ENCODE measurements around the gene CCDC171. TPM values are rescaled to one million over a fixed set of nuclear protein-coding genes. Genes with fewer than 3 reads are reported as not detected.
A peak's percentile ranks its signal among the peaks of the same experiment; 100 is the strongest.

Gene CCDC171
- total RNA-seq, 1 donor from 2014 or later, result 1.6 TPM

- Histone ChIP-seq H3K4me3 (ENCODE audit: low read depth, low read length) (no peak overlapping the region), H3K36me3 (ENCODE audit: control insufficient read depth, insufficient read depth, low read length) (no peaks in the 10 kb centered on the region), H3K27me3 (ENCODE audit: control insufficient read depth, insufficient read depth, low read length) (no peaks in the 10 kb centered on the region)
- DNase-seq (ENCODE audit: low read depth) (no peak), FAIRE-seq (no peak)
- TF ChIP-seq, protein P1, sequence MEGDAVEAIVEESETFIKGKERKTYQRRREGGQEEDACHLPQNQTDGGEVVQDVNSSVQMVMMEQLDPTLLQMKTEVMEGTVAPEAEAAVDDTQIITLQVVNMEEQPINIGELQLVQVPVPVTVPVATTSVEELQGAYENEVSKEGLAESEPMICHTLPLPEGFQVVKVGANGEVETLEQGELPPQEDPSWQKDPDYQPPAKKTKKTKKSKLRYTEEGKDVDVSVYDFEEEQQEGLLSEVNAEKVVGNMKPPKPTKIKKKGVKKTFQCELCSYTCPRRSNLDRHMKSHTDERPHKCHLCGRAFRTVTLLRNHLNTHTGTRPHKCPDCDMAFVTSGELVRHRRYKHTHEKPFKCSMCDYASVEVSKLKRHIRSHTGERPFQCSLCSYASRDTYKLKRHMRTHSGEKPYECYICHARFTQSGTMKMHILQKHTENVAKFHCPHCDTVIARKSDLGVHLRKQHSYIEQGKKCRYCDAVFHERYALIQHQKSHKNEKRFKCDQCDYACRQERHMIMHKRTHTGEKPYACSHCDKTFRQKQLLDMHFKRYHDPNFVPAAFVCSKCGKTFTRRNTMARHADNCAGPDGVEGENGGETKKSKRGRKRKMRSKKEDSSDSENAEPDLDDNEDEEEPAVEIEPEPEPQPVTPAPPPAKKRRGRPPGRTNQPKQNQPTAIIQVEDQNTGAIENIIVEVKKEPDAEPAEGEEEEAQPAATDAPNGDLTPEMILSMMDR (IDR thresholded peaks at IDR 0.05; ENCODE audit: insufficient read depth, low read length, severe bottlenecking), result no peak
These were observed 281.7 kb downstream of the CCDC171 start for GRCh38 chr9:15834541-15834940.

GRCh38 chr9:15837079-15837679 is 284.3 kb downstream of the CCDC171 start:
- TF ChIP-seq, protein P1 (IDR thresholded peaks at IDR 0.05; ENCODE audit: insufficient read depth, low read length, severe bottlenecking), result peak; percentile 58
- Histone ChIP-seq H3K27me3 (ENCODE audit: control insufficient read depth, insufficient read depth, low read length) (no peaks in the 10 kb centered on the region), H3K4me3 (ENCODE audit: low read depth, low read length) (no peak overlapping the region), H3K36me3 (ENCODE audit: control insufficient read depth, insufficient read depth, low read length) (no peaks in the 10 kb centered on the region)
- DNase-seq (ENCODE audit: low read depth) (peak; percentile 46), FAIRE-seq (no peak)

- FAIRE-seq, result no peak
- no peaks in the 10 kb centered on the region for H3K27me3 ChIP-seq (ENCODE audit: control insufficient read depth, insufficient read depth, low read length)
These were observed 289.2 kb downstream of the CCDC171 start for GRCh38 chr9:15842051-15842450.

DNA sequence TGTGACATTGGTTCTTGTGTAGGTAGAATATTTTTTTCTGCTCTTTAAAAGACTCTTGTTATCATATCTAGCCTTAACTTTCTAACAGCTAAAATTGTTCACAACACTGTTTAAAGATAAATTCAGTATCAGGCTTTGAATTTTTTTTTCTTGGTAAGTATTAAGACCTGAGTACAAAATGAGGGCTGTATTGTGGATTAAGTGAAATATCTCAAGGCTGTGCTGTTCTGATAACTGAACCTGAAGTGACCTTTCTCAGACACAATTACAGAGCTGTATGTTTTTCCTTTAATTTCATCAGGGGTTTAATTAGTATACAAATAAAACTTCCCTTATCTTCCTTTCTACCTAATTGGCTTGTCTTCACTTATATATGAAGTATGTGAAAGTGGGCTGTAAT is 290.5 kb downstream of the CCDC171 start:
- Histone ChIP-seq H3K27me3 (ENCODE audit: control insufficient read depth, insufficient read depth, low read length) (no peaks in the 10 kb centered on the region), H3K4me3 (ENCODE audit: low read depth, low read length) (no peak overlapping the region), H3K36me3 (ENCODE audit: control insufficient read depth, insufficient read depth, low read length) (no peaks in the 10 kb centered on the region)
- DNase-seq (ENCODE audit: low read depth) (no peak), FAIRE-seq (no peak)
- TF ChIP-seq, protein P1 (IDR thresholded peaks at IDR 0.05; ENCODE audit: insufficient read depth, low read length, severe bottlenecking), result no peak

More at GRCh38 chr9:15842051-15842450, 289.2 kb downstream of the CCDC171 start:
- no peaks in the 10 kb centered on the region for H3K36me3 ChIP-seq (ENCODE audit: control insufficient read depth, insufficient read depth, low read length)
- TF ChIP-seq, protein P1 (IDR thresholded peaks at IDR 0.05; ENCODE audit: insufficient read depth, low read length, severe bottlenecking), result no peak
- H3K4me3 ChIP-seq (ENCODE audit: low read depth, low read length), result no peak overlapping the region
- no peak for DNase-seq (ENCODE audit: low read depth)

GRCh38 chr9:15843931-15844330 is 291.1 kb downstream of the CCDC171 start:
- DNase-seq (ENCODE audit: low read depth) (no peak), FAIRE-seq (no peak)
- H3K4me3 ChIP-seq (ENCODE audit: low read depth, low read length), result no peak overlapping the region
- no peaks in the 10 kb centered on the region for H3K36me3 ChIP-seq (ENCODE audit: control insufficient read depth, insufficient read depth, low read length)
- TF ChIP-seq, protein P1 (IDR thresholded peaks at IDR 0.05; ENCODE audit: insufficient read depth, low read length, severe bottlenecking), result no peak
- no peaks in the 10 kb centered on the region for H3K27me3 ChIP-seq (ENCODE audit: control insufficient read depth, insufficient read depth, low read length)

GRCh38 chr9:15846611-15847010 is 293.8 kb downstream of the CCDC171 start:
- Histone ChIP-seq H3K27me3 (ENCODE audit: control insufficient read depth, insufficient read depth, low read length) (no peaks in the 10 kb centered on the region), H3K4me3 (ENCODE audit: low read depth, low read length) (no peak overlapping the region), H3K36me3 (ENCODE audit: control insufficient read depth, insufficient read depth, low read length) (no peaks in the 10 kb centered on the region)
- FAIRE-seq (no peak), DNase-seq (ENCODE audit: low read depth) (no peak)
- TF ChIP-seq, protein P1 (IDR thresholded peaks at IDR 0.05; ENCODE audit: insufficient read depth, low read length, severe bottlenecking), result no peak
